ENCODE measurements around the gene ANKLE1. TPM values are rescaled to one million over a fixed set of nuclear protein-coding genes. Genes with fewer than 3 reads are reported as not detected.
"Not testable (repeated sequence)": the region's sequence is repeated elsewhere in the genome, so short reads cannot be mapped to it uniquely, and the experiment has no call there.

The ANKLE1 gene
- total RNA-seq, 4 donors from 2014 or later: under 0.01 to 3.0 (median 0.88) TPM

DNA sequence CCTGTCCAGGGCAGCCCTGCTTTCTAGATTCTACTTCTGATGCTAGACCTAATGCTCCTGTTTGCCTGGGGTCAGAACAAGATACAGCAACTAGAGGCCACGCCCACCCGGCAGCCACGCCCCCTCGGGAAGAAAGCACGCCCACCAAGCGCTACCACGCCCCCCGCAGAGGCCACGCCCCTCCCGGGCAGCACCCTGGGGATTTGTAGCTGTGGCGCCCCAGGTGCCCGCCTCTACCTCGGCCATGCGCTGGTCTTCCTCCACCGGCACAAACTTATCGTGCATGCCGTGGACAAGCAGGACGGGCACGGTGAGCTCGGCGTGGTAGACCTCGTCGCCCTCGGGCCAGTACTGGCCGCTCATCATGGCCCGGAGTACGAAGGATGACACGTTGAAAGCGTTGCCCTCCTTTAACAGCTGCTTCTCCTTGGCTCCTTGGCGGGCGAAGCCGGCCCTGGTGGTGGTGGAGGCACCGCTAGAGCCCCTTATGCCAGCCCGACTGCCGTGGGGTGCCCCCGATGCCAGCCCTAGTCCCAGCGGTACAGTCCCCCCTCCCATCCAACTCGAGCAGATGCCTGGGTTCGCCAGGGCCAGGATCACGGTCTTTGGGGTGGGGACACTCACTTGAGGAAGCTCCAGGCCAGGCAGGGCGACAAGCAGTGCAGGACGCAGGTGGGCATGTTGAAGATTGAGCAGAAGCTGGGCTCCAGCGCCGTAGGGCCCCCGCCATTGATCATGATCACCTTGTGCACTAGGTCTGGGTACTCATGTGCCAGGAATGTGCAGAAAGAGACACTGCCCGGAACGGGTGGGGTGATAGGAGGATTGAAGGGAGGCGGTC is 12.6 kb downstream of the ANKLE1 start:
- Histone ChIP-seq H3K4me3 (no peak overlapping the region), H3K9me3 (peaks cover 0 to 5% (median 0%) of the 10 kb centered on the region in 4 donors), H3K4me1 (peaks cover 0 to 30% (median 19%) of the 10 kb centered on the region in 4 donors), H3K36me3 (peaks cover 3 to 28% (median 18%) of the 10 kb centered on the region in 4 donors), H3K27ac (replicated peaks in 1 of 4) (no peak overlapping the region), H3K27me3 (no peaks in the 10 kb centered on the region)
- TF ChIP-seq POLR2A (IDR thresholded peaks at IDR 0.05; ENCODE audit: low read depth) (no peak), POLR2AphosphoS5 (IDR thresholded peaks at IDR 0.05) (no peak), EP300 (IDR thresholded peaks at IDR 0.05) (no peak)
- TF ChIP-seq, protein P1, sequence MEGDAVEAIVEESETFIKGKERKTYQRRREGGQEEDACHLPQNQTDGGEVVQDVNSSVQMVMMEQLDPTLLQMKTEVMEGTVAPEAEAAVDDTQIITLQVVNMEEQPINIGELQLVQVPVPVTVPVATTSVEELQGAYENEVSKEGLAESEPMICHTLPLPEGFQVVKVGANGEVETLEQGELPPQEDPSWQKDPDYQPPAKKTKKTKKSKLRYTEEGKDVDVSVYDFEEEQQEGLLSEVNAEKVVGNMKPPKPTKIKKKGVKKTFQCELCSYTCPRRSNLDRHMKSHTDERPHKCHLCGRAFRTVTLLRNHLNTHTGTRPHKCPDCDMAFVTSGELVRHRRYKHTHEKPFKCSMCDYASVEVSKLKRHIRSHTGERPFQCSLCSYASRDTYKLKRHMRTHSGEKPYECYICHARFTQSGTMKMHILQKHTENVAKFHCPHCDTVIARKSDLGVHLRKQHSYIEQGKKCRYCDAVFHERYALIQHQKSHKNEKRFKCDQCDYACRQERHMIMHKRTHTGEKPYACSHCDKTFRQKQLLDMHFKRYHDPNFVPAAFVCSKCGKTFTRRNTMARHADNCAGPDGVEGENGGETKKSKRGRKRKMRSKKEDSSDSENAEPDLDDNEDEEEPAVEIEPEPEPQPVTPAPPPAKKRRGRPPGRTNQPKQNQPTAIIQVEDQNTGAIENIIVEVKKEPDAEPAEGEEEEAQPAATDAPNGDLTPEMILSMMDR (IDR thresholded peaks at IDR 0.05): no peak
- DNase-seq (ENCODE audit: extremely low spot score): peak; percentile 70
- intact Hi-C loops (cut with DNase I): loop anchor here (5.0 kb wide), 1 partner anchor 98 kb away; the partner anchor contains the start of gene CCDC194
- WGBS: 75% methylated on average over 36 of the region's 48 CpGs

- H3K9me3 ChIP-seq; H3K4me3 ChIP-seq; intact Hi-C loops (cut with DNase I); H3K27me3 ChIP-seq; H3K27ac ChIP-seq (replicated peaks in 1 of 4); DNase-seq (ENCODE audit: extremely low spot score): not testable (repeated sequence)
- peaks cover 3 to 33% (median 21%) of the 10 kb centered on the region in 4 donors for H3K36me3 ChIP-seq
- H3K4me1 ChIP-seq: peaks cover 0 to 32% (median 18%) of the 10 kb centered on the region in 4 donors
- 98% methylated on average over 6 of the region's 6 CpGs for WGBS
These were observed 13.8 kb downstream of the ANKLE1 start for GRCh38 chr19:17295551-17295950.

DNA sequence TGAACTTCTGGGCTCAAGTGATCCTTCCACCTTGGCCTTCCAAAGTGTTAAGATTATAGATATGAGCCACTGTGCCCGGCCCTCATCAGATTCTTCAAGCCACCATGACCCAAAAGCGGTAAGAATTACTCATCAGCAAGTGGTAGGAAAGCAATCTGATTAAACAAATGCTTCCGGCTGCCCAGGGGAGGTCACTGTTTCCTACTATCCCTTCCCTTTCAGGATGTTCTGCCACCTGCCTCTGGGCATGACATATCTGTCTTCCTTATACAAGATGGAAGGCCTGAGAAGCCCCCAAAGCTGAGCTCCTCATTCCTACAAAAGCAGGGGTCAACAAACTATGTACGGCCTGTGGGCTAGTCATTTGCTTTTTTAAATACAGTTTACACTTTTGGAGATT is 14.6 kb downstream of the ANKLE1 start:
- Histone ChIP-seq H3K27me3 (no peaks in the 10 kb centered on the region), H3K27ac (replicated peaks in 1 of 4) (no peak overlapping the region), H3K36me3 (peaks cover 3 to 41% (median 25%) of the 10 kb centered on the region in 4 donors), H3K9me3 (peaks cover 0 to 5% (median 0%) of the 10 kb centered on the region in 4 donors), H3K4me3 (no peak overlapping the region), H3K4me1 (peaks cover 0 to 39% (median 25%) of the 10 kb centered on the region in 4 donors)
- intact Hi-C loops (cut with DNase I): no loop called here
- peak; percentile 70 for DNase-seq (ENCODE audit: extremely low spot score)
- TF ChIP-seq POLR2A (IDR thresholded peaks at IDR 0.05; ENCODE audit: low read depth) (no peak), POLR2AphosphoS5 (IDR thresholded peaks at IDR 0.05) (no peak), EP300 (IDR thresholded peaks at IDR 0.05) (no peak)
- TF ChIP-seq, protein P1 (IDR thresholded peaks at IDR 0.05): no peak
- 57% methylated on average over 4 of the region's 4 CpGs for WGBS

GRCh38 chr19:17296976-17297375 is 15.3 kb downstream of the ANKLE1 start:
- DNase-seq (ENCODE audit: extremely low spot score): no peak
- Histone ChIP-seq H3K27me3 (no peaks in the 10 kb centered on the region), H3K27ac (replicated peaks in 1 of 4) (no peak overlapping the region), H3K36me3 (peaks cover 3 to 42% (median 26%) of the 10 kb centered on the region in 4 donors), H3K9me3 (peaks cover 0 to 5% (median 0%) of the 10 kb centered on the region in 4 donors), H3K4me3 (no peak overlapping the region), H3K4me1 (peaks cover 0 to 44% (median 30%) of the 10 kb centered on the region in 4 donors)
- intact Hi-C loops (cut with DNase I): no loop called here
- WGBS: 87% methylated on average over 6 of the region's 6 CpGs
- TF ChIP-seq POLR2AphosphoS5 (IDR thresholded peaks at IDR 0.05): no peak
- TF ChIP-seq, protein P1 (IDR thresholded peaks at IDR 0.05): no peak
- TF ChIP-seq POLR2A (IDR thresholded peaks at IDR 0.05; ENCODE audit: low read depth): no peak
- TF ChIP-seq EP300 (IDR thresholded peaks at IDR 0.05): no peak

DNA sequence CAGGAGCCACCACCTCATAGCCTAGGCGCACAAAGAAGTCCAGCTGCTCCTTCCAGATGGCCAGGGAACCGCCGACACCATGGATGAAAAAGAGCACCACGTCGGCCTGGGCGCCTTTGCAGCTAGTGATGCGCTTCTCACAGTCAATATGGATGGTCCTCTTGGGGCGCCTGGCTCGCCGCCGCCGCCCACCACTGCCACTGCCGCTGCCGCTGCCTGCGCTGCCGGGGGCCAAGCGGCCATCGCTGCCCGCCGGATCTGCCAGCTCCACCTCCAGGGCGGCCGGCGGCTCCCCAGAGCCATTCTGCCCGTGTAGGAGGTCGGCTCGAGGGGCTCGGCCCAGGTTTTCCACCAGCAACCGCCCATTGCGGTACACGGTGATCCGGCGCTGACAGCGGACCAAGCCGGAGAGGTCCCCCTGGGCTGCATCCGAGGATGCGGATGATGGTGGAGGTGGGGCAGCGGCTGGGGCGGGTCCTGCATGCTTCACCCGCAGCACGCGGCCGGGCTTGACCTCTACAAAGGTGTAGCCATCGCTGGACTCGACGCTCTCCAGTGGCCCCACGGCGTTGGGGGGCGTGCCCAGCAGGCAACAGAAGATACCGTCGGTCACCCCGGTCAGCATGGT is 19.4 kb downstream of the ANKLE1 start:
- Histone ChIP-seq H3K36me3 (peaks cover 3 to 28% (median 14%) of the 10 kb centered on the region in 4 donors), H3K9me3 (peaks cover 0 to 5% (median 0%) of the 10 kb centered on the region in 4 donors), H3K27ac (replicated peaks in 1 of 4) (no peak overlapping the region), H3K4me1 (peaks cover 29 to 59% (median 52%) of the 10 kb centered on the region in 4 donors), H3K27me3 (peaks cover 0 to 7% (median 0%) of the 10 kb centered on the region in 4 donors), H3K4me3 (no peak overlapping the region)
- TF ChIP-seq, protein P1 (IDR thresholded peaks at IDR 0.05): no peak
- TF ChIP-seq EP300 (IDR thresholded peaks at IDR 0.05): no peak
- TF ChIP-seq POLR2AphosphoS5 (IDR thresholded peaks at IDR 0.05): no peak
- no peak for TF ChIP-seq POLR2A (IDR thresholded peaks at IDR 0.05; ENCODE audit: low read depth)
- 95% methylated on average over 31 of the region's 51 CpGs for WGBS
- intact Hi-C loops (cut with DNase I): no loop called here
- DNase-seq (ENCODE audit: extremely low spot score): no peak
